ENCODE data around the gene APEX1.
"Not testable (repeated sequence)": the region's sequence is repeated elsewhere in the genome, so short reads cannot be mapped to it uniquely, and the experiment has no call there.

The APEX1 gene

DNA sequence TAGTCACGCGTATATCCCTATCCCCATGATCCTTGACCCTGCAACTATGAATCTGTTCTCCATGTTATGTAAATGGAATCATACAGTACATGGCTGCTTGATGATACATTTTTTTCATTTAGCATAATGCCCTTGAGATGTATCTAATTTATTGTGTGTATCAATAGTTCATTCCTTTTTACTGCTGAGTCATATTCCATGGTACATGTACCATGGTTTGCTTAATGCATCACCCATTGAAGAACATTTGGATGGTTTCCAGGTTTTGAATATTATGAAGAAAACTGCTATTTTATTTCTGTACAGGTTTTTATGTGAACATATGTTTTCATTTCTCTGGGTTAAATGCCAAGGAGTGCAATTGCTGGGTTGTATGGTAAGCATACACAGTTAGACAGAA is 46.3 kb downstream of the APEX1 start:
- ChIA-PET CTCF (no interaction called here), POLR2A (ENCODE audit: low non-redundant PET) (no interaction called here)
- no peak overlapping the region for H3K27ac ChIP-seq
- DNase-seq (ENCODE audit: low spot score), result peak; percentile 24
- TF ChIP-seq, protein P1, sequence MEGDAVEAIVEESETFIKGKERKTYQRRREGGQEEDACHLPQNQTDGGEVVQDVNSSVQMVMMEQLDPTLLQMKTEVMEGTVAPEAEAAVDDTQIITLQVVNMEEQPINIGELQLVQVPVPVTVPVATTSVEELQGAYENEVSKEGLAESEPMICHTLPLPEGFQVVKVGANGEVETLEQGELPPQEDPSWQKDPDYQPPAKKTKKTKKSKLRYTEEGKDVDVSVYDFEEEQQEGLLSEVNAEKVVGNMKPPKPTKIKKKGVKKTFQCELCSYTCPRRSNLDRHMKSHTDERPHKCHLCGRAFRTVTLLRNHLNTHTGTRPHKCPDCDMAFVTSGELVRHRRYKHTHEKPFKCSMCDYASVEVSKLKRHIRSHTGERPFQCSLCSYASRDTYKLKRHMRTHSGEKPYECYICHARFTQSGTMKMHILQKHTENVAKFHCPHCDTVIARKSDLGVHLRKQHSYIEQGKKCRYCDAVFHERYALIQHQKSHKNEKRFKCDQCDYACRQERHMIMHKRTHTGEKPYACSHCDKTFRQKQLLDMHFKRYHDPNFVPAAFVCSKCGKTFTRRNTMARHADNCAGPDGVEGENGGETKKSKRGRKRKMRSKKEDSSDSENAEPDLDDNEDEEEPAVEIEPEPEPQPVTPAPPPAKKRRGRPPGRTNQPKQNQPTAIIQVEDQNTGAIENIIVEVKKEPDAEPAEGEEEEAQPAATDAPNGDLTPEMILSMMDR (conservative IDR thresholded peaks at IDR 0.05; ENCODE audit: low read depth), result no peak

DNA sequence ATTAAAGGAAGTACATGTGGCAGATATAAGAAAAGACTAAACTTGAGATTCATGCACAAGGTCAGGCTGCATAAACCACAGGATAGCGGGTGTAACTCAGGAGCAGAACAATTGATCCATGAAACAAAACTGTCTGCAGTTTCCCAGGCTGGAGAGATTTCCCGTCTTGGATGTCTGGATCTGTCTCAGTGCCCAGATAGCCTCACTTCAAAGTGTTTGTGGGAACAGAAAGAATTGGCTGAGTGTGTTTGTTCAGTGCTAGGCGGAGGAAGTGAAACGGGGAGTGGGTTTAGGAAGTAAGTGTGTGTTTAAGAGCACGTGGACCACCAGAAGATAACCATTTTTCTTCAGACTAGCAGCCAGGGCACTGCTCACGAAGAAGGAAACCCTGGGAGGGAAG is 48.9 kb downstream of the APEX1 start:
- no peak for DNase-seq (ENCODE audit: low spot score)
- TF ChIP-seq, protein P1 (conservative IDR thresholded peaks at IDR 0.05; ENCODE audit: low read depth), result no peak
- POLR2A ChIA-PET (ENCODE audit: low non-redundant PET), result no interaction called here
- H3K27ac ChIP-seq, result no peak overlapping the region
- CTCF ChIA-PET, result no interaction called here

DNA sequence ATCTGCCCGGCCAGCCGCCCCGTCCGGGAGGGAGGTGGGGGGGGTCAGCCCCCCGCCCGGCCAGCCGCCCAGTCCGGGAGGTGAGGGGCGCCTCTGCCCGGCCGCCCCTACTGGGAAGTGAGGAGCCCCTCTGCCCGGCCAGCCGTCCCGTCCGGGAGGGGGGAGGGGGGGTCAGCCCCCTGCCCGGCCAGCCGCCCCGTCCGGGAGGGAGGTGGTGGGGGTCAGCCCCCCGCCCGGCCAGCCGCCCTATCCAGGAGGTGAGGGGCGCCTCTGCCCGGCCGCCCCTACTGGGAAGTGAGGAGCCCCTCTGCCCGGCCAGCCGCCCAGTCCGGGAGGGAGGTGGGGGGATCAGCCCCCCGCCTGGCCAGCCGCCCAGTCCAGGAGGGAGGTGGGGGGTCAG is 51.2 kb downstream of the APEX1 start:
- CTCF ChIA-PET; POLR2A ChIA-PET (ENCODE audit: low non-redundant PET); DNase-seq (ENCODE audit: low spot score); H3K27ac ChIP-seq: not testable (repeated sequence)

DNA sequence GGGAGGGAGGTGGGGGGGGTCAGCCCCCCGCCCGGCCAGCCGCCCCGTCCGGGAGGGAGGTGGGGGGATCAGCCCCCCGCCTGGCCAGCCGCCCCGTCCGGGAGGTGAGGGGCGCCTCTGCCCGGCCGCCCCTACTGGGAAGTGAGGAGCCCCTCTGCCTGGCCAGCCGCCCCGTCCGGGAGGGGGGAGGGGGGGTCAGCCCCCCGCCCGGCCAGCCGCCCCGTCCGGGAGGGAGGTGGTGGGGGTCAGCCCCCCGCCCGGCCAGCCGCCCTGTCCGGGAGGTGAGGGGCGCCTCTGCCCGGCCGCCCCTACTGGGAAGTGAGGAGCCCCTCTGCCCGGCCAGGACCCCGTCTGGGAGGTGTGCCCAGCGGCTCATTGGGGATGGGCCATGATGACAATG is 51.7 kb downstream of the APEX1 start:
- DNase-seq (ENCODE audit: low spot score); H3K27ac ChIP-seq; POLR2A ChIA-PET (ENCODE audit: low non-redundant PET); CTCF ChIA-PET: not testable (repeated sequence)
